22Rv1 (cell line): ENCODE data around the gene SMIM14.
A peak's percentile ranks its signal among the peaks of the same experiment; 100 is the strongest.

Experiments
- H3K27ac ChIP-seq: fragments of 450-650 bp; 2 replicates; pipeline ENCODE4 v1.5.1; 2017
- ZFX ChIP-seq: fragments of 450-650 bp; IDR thresholded peaks from 2 replicates; pipeline ENCODE4 v1.6.1; 2017; ENCODE audit warnings: antibody characterized with exemption, borderline replicate concordance
- TF ChIP-seq, protein P1 (sequence below): fragments of 450-650 bp; IDR thresholded peaks from 2 replicates; pipeline ENCODE4 v1.5.1; 2017; ENCODE audit warnings: mild to moderate bottlenecking

The SMIM14 gene

DNA sequence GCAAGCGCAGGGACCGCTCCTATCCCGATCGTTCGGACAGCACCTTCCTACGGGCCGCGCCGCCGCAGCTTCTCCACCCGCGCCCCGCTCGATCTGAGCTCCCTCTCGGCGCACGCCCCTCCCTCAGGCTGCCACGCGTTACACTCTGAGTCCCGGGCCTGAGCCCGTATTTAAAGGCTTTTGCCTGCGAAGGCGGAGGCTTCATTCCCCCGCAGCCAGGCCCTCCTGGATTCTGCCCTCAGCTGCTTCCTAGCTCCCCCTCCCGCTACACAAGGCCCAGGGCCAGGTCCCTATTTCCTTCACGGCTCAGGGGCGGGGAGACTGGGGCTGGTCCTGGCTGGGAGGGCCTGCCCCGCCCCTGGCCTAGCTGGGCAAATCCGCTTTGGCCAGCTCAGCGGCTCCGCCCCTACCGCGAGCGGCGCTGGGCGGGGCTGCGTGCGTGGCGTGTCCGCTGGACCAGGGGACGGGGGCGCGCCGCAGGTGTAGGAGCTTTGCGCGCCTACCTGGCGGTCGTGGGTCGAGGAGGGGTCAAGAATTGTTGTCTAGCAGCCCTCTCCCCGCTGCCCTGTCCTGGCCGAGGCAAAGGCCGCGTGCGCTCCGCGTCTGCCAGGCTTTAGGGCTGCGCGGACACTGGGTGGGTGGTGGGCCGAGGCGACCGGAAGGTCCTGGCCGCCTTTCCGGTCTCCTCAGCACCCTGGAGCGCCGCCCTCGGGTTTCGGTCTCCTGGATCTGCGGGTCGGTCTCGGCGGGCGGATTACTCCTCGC is 111.2 kb downstream of the SMIM14 start, which contains the start of gene UGDH:
Gene UGDH (minus strand): TSS at position 144 of the 765 bp plus-strand sequence. CDS start 5,927 bp downstream, outside the sequence.
- H3K27ac ChIP-seq = peak within 1 kb of the TSS; percentile 91
- no peak for TF ChIP-seq ZFX
- TF ChIP-seq, protein P1, sequence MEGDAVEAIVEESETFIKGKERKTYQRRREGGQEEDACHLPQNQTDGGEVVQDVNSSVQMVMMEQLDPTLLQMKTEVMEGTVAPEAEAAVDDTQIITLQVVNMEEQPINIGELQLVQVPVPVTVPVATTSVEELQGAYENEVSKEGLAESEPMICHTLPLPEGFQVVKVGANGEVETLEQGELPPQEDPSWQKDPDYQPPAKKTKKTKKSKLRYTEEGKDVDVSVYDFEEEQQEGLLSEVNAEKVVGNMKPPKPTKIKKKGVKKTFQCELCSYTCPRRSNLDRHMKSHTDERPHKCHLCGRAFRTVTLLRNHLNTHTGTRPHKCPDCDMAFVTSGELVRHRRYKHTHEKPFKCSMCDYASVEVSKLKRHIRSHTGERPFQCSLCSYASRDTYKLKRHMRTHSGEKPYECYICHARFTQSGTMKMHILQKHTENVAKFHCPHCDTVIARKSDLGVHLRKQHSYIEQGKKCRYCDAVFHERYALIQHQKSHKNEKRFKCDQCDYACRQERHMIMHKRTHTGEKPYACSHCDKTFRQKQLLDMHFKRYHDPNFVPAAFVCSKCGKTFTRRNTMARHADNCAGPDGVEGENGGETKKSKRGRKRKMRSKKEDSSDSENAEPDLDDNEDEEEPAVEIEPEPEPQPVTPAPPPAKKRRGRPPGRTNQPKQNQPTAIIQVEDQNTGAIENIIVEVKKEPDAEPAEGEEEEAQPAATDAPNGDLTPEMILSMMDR = no peak

- H3K27ac ChIP-seq = peak overlapping the region; percentile 91
- TF ChIP-seq ZFX = no peak
- TF ChIP-seq, protein P1 = no peak
Measured at GRCh38 chr4:39526765-39527295, 111.8 kb downstream of the SMIM14 start.

DNA sequence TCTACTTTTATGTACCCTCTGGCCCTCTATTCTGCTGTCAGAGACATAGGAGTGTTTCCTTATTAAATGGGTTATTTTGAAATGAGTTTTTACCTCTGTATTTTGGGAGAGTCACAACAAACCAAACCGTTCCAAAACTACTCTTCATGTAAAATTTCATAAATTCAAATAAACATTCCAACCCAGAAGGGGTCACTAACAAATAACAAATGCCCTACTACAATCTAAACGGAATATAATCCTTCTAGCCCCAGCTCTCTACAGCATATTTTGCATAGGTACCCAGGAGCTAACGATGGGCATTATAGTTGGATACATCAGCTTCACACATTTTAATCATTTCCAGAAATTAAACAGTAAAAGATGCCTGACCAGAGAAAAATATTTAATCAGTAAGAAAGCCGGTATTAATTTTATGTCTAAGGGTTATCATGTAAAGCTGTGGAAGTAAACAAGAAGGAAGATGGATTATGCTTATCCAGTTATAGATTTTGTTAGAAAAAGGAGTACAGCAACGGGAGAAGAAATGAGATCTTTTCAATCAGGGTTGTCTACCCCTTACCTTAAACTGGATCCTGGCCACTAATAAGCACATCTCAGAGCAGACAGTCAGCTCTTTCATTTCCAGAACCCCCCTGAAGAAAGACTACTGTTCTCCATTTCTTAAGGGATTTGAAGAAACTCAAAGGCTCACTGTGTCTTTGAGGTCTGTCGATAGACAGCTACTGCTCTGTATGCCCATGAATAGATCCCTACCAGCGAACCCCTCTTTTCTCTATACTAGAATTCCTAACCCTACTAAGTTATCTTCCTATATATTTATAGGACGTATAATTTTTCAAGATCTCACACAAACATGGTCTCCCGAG is 112.6 kb downstream of the SMIM14 start:
- TF ChIP-seq, protein P1 = no peak
- TF ChIP-seq ZFX = no peak
- peak overlapping the region; percentile 91 for H3K27ac ChIP-seq

GRCh38 chr4:39524161-39524957 is 114.3 kb downstream of the SMIM14 start:
- H3K27ac ChIP-seq = peak overlapping the region; percentile 91
- no peak for TF ChIP-seq ZFX
- TF ChIP-seq, protein P1 = no peak

- TF ChIP-seq, protein P1 = no peak
- no peak for TF ChIP-seq ZFX
- H3K27ac ChIP-seq = peak overlapping the region; percentile 91
Measured at GRCh38 chr4:39522068-39522467, 116.6 kb downstream of the SMIM14 start.

GRCh38 chr4:39521253-39521919 is 117.3 kb downstream of the SMIM14 start:
- no peak for TF ChIP-seq ZFX
- TF ChIP-seq, protein P1 = no peak

More at GRCh38 chr4:39521253-39521919, 117.3 kb downstream of the SMIM14 start:
- peak overlapping the region; percentile 91 for H3K27ac ChIP-seq
